Measurements from ENCODE around the gene ABCD1. TPM values are rescaled to one million over a fixed set of nuclear protein-coding genes. Genes with fewer than 3 reads are reported as not detected.
"Not testable (repeated sequence)": the region's sequence is repeated elsewhere in the genome, so short reads cannot be mapped to it uniquely, and the experiment has no call there.

Gene ABCD1
- total RNA-seq, 1 donor from 2014 or later, result 8.4 TPM

DNA sequence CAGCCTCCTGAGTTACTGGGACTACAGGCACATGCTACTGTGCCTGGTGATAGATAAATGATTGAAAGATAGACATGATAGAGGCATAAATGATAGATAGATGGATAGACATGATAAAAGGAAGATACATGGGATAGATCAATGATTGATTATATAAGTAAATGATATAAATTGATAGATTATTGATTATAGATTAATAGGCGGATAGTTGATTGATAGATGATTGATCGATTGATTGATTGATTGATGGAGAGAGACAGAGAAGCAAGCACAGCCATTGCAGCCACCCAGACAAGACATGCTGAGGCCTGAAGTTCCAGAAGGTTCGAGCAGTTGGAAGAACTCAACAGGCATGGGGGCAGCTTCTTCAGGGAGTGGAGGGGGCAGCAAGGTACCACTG is 21.7 kb downstream of the ABCD1 start:
- no peak overlapping the region for H3K27ac Mint-ChIP-seq
- DNase-seq (ENCODE audit: low spot score), result no peak
- no peak overlapping the region for H3K4me3 Mint-ChIP-seq
- no peaks in the 10 kb centered on the region for H3K36me3 Mint-ChIP-seq (ENCODE audit: low read depth)
- H3K9me3 Mint-ChIP-seq, result no peaks in the 10 kb centered on the region
- H3K4me1 Mint-ChIP-seq (ENCODE audit: low read depth), result peaks cover under 1% of the 10 kb centered on the region
- peaks cover 12% of the 10 kb centered on the region for H3K27me3 Mint-ChIP-seq (ENCODE audit: insufficient read depth)
- intact Hi-C loops (cut with micrococcal nuclease), result no loop called here

DNA sequence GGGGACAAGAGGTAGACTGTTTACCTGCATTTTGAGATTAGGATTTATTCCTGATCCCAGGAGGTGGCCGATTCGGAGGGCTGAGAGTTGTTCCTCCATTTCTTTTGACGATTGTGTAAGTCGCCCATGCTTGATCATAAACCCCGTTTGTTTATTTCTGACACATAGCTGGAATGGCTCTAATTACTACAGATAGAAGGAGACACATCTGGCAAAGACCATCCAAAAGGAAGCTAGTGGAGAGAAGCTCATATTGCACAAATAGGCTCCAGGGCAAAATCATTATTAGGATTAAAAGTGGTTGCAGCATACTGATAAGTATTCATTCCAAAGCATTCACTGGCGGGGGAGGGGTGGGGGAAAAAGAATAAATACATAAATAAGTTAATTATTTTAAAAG is 22.3 kb downstream of the ABCD1 start:
- intact Hi-C loops (cut with micrococcal nuclease); H3K36me3 Mint-ChIP-seq (ENCODE audit: low read depth); H3K27ac Mint-ChIP-seq; DNase-seq (ENCODE audit: low spot score); H3K4me1 Mint-ChIP-seq (ENCODE audit: low read depth); H3K4me3 Mint-ChIP-seq; H3K9me3 Mint-ChIP-seq: not testable (repeated sequence)
- peaks cover 12% of the 10 kb centered on the region for H3K27me3 Mint-ChIP-seq (ENCODE audit: insufficient read depth)

DNA sequence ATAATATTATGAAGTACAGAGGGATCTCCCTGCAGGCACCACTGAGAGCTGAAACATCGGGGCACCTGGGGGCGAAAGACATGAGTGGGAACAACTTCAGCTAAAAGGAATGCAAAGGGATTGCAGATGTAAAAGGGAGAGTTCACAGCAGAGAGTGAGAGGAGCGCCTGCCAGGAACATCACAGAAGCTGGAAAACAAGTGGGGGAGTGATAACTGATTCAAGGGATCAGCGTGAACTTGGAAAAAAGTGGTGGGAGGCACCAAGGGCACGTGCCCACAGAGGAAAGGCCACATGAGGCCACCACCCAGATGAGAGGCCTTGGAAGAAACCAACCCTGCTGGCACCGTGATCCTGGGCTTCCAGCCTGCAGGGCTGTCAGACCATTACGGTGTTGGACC is 24.4 kb downstream of the ABCD1 start:
- H3K36me3 Mint-ChIP-seq (ENCODE audit: low read depth); H3K9me3 Mint-ChIP-seq; H3K4me3 Mint-ChIP-seq; DNase-seq (ENCODE audit: low spot score); intact Hi-C loops (cut with micrococcal nuclease); H3K27ac Mint-ChIP-seq; H3K4me1 Mint-ChIP-seq (ENCODE audit: low read depth): not testable (repeated sequence)
- H3K27me3 Mint-ChIP-seq (ENCODE audit: insufficient read depth), result peaks cover 12% of the 10 kb centered on the region

DNA sequence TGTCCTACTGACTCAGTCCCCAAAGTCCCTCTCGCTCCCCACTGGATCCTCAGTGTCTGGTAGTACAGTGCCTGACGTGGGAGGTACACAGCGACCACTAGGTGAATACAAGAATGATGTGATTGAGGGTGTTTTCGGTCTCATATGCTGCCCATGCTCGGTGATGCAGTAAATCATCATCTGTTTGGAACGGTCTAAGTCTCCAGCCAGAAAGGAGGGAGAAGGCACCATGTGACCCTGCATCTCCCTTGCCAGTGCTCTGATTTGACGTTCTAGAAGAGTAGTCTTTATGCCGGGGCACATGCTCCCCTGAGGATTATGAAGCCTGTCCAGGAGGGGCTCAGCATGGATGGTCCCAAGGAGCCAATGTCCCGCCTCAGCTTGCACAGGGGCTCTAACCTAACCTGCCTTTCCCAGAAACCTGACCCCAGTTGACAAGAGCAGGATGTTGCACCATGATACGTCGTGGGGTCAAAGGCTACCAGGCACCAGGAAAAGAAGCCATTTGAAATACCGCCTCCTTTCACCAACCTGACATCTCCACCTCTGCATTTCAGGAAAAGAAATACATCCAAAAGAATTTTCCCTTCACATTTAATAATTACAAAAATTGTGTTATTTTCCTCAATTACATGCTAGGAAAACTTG is 25.6 kb downstream of the ABCD1 start:
- DNase-seq (ENCODE audit: low spot score), result no peak
- H3K27me3 Mint-ChIP-seq (ENCODE audit: insufficient read depth), result peaks cover 8% of the 10 kb centered on the region
- intact Hi-C loops (cut with micrococcal nuclease), result no loop called here
- H3K4me1 Mint-ChIP-seq (ENCODE audit: low read depth), result no peaks in the 10 kb centered on the region
- no peak overlapping the region for H3K4me3 Mint-ChIP-seq
- H3K9me3 Mint-ChIP-seq, result no peaks in the 10 kb centered on the region
- no peaks in the 10 kb centered on the region for H3K36me3 Mint-ChIP-seq (ENCODE audit: low read depth)
- H3K27ac Mint-ChIP-seq, result no peak overlapping the region

DNA sequence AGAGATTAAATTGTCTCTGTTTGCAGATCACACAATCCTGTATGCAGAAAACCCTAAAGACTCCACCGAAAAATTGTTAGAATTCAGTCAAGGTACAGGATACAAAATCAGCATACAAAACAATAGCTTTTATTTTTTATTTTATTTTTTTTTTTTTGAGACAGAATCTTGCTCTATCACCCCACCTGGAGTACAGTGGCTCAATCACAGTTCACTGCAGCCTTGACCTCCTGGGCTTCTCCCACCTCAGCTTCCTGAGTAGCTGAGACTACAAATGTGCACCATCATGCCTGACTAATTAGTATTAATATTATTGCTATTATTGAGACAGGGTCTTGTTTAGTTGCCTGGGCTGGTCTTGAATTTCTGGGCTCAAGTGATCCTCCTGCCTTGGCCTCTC is 30.5 kb downstream of the ABCD1 start:
- H3K36me3 Mint-ChIP-seq (ENCODE audit: low read depth), result no peaks in the 10 kb centered on the region
- H3K9me3 Mint-ChIP-seq, result no peaks in the 10 kb centered on the region
- H3K4me3 Mint-ChIP-seq, result no peak overlapping the region
- intact Hi-C loops (cut with micrococcal nuclease), result no loop called here
- H3K4me1 Mint-ChIP-seq (ENCODE audit: low read depth), result no peaks in the 10 kb centered on the region
- peaks cover 6% of the 10 kb centered on the region for H3K27me3 Mint-ChIP-seq (ENCODE audit: insufficient read depth)
- no peak overlapping the region for H3K27ac Mint-ChIP-seq
- DNase-seq (ENCODE audit: low spot score), result no peak

DNA sequence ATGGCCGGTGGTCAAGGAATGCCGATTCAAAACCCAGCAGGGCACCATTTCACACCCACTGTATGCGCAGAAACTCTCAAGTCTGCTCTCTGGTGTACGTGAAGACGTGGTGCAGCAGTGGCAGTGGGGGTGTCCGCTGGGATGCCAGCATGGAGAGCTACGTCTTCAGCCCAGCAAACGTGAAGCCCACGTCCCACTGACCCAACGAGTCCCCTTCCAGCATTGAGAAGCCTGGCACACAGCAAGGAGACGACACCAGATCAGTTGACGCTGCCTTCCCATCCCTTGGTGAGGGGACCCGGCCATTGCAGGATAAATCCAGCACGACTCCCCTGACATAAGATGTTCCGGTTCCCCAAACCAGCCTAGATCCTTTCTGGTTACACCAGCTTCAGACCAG is 37.2 kb downstream of the ABCD1 start:
- Mint-ChIP-seq H3K36me3 (ENCODE audit: low read depth) (no peaks in the 10 kb centered on the region), H3K27me3 (ENCODE audit: insufficient read depth) (peaks cover 7% of the 10 kb centered on the region), H3K4me1 (ENCODE audit: low read depth) (peaks cover 5% of the 10 kb centered on the region), H3K4me3 (no peak overlapping the region), H3K27ac (no peak overlapping the region), H3K9me3 (no peaks in the 10 kb centered on the region)
- DNase-seq (ENCODE audit: low spot score), result no peak
- intact Hi-C loops (cut with micrococcal nuclease), result loop anchor here (5.0 kb wide), 1 partner anchor 165 kb away; the partner anchor contains the start of gene ARHGAP4

DNA sequence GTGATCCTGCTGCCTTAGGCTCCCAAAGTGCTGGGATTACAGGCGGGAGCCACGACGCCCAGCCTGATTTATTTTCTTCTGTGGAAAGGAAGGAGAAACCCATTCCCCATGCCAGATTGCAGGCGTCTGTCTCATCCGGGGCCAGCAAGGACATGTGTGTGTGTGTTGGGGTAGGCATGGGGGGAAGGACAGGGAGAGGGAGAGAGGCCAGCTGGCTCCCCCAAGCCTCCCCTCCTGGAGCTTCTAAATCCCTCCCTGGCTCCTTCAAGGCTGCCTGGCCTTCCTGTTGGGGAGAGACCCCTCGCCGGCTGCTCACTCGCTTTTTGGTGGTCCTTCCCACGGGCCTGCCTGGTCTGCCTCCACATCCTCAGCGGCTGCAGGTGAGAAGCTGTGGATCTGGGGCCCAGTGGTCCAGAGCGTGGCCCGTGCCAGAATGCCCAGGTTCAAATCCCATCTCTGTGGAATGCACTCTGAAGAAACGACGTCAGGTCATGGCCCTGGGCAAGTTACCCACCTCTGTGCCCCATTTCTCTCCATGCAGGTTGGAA is 38.0 kb downstream of the ABCD1 start:
- Mint-ChIP-seq H3K36me3 (ENCODE audit: low read depth) (no peaks in the 10 kb centered on the region), H3K4me1 (ENCODE audit: low read depth) (peaks cover 5% of the 10 kb centered on the region), H3K27ac (no peak overlapping the region), H3K4me3 (no peak overlapping the region), H3K27me3 (ENCODE audit: insufficient read depth) (peaks cover 6% of the 10 kb centered on the region), H3K9me3 (no peaks in the 10 kb centered on the region)
- intact Hi-C loops (cut with micrococcal nuclease), result loop anchor here (5.0 kb wide), 1 partner anchor 165 kb away; the partner anchor contains the start of gene ARHGAP4
- no peak for DNase-seq (ENCODE audit: low spot score)

DNA sequence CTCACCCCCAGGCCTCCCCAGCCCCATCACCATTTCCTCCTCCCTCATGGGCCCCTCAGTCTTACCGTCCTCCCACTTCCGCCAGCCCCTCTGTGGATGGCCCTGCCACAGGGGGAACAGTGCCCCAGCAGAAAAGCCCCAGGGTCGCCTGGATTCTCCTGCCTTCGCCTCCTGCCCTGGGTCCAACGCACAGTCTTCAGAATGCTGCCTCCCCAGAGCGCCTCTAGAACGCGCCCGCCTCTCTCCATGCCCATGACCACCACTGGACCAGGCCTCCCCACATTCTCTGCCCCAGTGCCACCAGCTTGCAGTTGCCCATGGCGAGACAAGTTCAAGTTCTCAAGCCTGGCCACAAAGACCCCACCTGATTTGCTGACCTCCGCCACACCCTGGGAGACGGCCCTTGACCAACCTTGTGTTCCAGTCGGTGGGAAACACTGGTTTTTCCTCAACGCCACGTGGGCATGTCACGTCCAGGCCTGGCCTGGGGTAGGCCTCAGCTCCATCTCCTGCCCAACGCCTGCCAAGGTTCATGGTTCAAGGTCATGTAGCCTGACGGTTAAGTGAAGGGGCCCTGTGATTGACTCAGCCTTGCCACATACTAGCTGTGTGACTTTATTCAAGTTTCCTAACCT is 38.8 kb downstream of the ABCD1 start:
- no peaks in the 10 kb centered on the region for H3K36me3 Mint-ChIP-seq (ENCODE audit: low read depth)
- intact Hi-C loops (cut with micrococcal nuclease), result loop anchor here (5.0 kb wide), 1 partner anchor 164 kb away; the partner anchor contains the start of gene ARHGAP4
- no peak for DNase-seq (ENCODE audit: low spot score)
- H3K4me3 Mint-ChIP-seq, result no peak overlapping the region
- H3K27ac Mint-ChIP-seq, result no peak overlapping the region
- H3K27me3 Mint-ChIP-seq (ENCODE audit: insufficient read depth), result peaks cover 5% of the 10 kb centered on the region
- no peaks in the 10 kb centered on the region for H3K9me3 Mint-ChIP-seq
- peaks cover 5% of the 10 kb centered on the region for H3K4me1 Mint-ChIP-seq (ENCODE audit: low read depth)

DNA sequence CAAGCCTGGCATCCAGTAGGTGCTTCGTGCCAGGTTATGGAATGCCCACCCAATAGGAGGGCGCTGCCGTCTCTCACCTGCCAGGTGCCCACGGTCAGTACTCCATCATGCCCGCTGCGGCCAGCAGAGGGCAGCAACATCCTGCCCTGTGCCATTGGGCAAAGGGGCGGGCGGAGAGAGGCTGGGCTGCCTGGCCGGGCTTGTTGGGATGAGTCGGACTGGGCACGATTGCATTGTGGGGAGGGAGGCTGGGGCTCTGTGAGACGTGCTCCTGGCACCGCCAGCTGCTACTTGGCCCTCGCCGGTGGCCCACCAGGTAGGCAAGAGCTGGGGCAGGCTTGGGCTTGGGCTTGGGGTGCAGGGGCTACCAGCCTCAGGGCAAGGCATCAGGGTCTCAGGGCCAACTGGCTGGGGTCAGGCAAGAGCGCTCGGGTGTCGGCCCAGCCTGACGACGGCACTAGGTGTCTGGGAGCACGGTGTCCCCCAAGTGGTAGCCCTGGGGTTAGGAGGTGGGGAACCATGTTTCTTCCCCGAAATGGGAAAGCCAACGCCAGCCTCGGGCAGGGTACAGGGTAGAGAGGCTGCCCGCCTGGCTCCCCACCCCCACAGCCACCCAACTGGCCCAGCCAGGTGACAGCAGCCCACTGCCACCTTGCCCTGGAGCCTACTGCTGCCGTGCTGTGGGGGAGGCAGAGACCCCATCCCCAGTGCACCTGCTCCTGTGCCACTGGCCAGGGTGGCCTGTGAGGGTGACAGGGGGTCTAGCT is 39.5 kb downstream of the ABCD1 start, which contains the start of gene PLXNB3:
TSS of gene PLXNB3 (plus strand) at position 261 of the 767 bp plus-strand sequence. CDS start 1,287 bp downstream, outside the sequence.
- Mint-ChIP-seq H3K36me3 (ENCODE audit: low read depth) (no peaks in the 10 kb centered on the region), H3K27me3 (ENCODE audit: insufficient read depth) (peaks cover 5% of the 10 kb centered on the region), H3K27ac (no peak within 1 kb of the TSS), H3K4me3 (no peak within 1 kb of the TSS), H3K4me1 (ENCODE audit: low read depth) (peaks cover 5% of the 10 kb centered on the region), H3K9me3 (no peaks in the 10 kb centered on the region)
- intact Hi-C loops (cut with micrococcal nuclease), result loop anchor here (1.0 to 5.0 kb wide), 4 partner anchors 30 to 189 kb away; partner anchors contain the start of genes ARHGAP4, IDH3G and SSR4
- peak; percentile 58 for DNase-seq (ENCODE audit: low spot score)

DNA sequence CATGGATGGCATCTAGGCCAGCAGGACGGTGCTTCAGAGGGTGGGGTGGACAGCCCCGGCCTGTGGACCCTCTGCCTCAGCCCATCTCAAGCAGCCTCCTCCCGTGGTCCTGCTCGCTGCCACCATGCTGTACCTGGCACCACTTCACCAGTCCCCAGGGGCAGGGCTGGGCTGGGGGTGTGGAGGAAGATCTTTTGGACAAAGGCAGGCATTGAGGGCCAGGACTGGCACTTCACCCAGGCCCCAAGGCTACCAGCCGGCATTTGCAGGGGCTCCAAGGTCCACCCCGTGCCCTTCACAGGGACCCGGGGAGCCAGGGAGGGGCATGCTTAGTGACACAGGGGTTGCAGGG is 40.1 kb downstream of the ABCD1 start:
- Mint-ChIP-seq H3K4me1 (ENCODE audit: low read depth) (peaks cover 5% of the 10 kb centered on the region), H3K36me3 (ENCODE audit: low read depth) (no peaks in the 10 kb centered on the region), H3K27me3 (ENCODE audit: insufficient read depth) (peaks cover 5% of the 10 kb centered on the region), H3K27ac (no peak overlapping the region), H3K4me3 (no peak overlapping the region), H3K9me3 (no peaks in the 10 kb centered on the region)
- intact Hi-C loops (cut with micrococcal nuclease), result loop anchor here (1.0 to 5.0 kb wide), 4 partner anchors 30 to 189 kb away; partner anchors contain the start of genes ARHGAP4, IDH3G and SSR4
- no peak for DNase-seq (ENCODE audit: low spot score)

DNA sequence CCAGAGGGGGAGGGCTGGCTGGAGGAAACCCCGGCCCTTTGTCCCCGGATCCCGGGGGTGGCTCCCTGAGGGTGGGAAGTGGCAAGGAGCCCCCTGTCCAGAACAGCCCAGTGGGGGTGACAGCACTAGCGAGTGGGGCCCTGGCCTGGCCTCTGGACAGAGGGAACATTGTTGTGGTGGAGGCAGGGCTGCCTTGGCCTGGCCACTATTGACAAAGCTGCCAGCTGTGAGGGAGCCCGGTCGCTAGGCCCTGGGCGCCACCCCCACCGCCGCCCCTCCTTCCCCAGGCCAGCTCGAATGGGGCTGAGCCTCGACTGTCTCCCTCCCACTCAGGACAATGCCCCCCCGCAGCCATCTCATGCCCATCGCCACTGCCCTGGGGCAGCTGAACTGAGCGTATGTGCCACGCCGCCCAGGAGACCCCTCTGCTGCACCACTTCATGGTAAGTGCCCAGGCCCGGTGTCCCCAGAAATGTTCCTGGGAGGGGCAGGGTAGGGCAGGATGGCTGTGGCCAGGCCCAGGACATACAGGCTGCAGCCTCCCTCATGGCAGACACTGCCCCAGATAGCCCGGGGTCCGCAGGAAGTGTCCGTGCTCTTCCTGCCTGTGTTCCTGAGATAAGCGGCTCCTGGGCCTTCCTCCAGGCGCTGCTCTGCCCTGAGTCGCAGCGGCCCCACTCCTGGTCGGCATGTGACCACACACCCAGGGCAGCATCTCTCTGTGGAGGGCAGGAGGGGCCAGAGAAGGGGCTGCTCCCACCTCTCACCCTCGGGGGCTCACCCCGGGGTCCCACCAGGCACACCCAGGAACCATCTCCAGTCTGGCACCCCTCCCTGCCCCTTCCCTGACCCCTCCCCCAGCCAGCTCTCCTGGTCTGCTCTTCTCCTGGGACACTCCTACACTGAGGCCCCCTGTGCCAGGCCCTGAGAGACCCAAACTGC is 40.8 kb downstream of the ABCD1 start:
- Mint-ChIP-seq H3K4me1 (ENCODE audit: low read depth) (peaks cover 5% of the 10 kb centered on the region), H3K4me3 (no peak overlapping the region), H3K27me3 (ENCODE audit: insufficient read depth) (peaks cover 5% of the 10 kb centered on the region), H3K36me3 (ENCODE audit: low read depth) (no peaks in the 10 kb centered on the region), H3K27ac (no peak overlapping the region), H3K9me3 (no peaks in the 10 kb centered on the region)
- DNase-seq (ENCODE audit: low spot score), result no peak
- intact Hi-C loops (cut with micrococcal nuclease), result no loop called here

Data from activated T-helper 1 cell treated with anti-CD3 and anti-CD28 coated beads, Interleukin-12 subunit alpha, Interleukin-12 subunit beta, Interleukin-2, Interleukin-4 antibody, amounts not matched to agents 30 ng/mL and 10 ng/mL and 1 ng/mL, durations not matched to agents 14 hours and 24 hours and 36 hours (primary cell).